Gastrocnemius medialis (tissue), 4 donors: Measurements from ENCODE around the gene CACNA1B. TPM values are rescaled to one million over a fixed set of nuclear protein-coding genes. Genes with fewer than 3 reads are reported as not detected.

Experiments used
- ATAC-seq, 2 donors: fragments of 150-250 bp; one replicate each; pipeline ENCODE4 v1.9.1; 2016
- DNase-seq, 2 donors: peaks; one replicate each; pipeline ENCODE4 v3.0.0-alpha.2; 2019
- H3K27ac ChIP-seq, 4 donors: fragments of 200-600 bp; sonication (generic); 1 replicate in 1 of 4; 2 replicates in 3 of 4; pipeline ENCODE4 v1.5.1; 2016 to 2018; ENCODE audit warnings: mild to moderate bottlenecking in 2 of 4, moderate library complexity in 1 of 4
- H3K27me3 ChIP-seq, 3 donors: fragments of 200-600 bp; sonication (generic) in 2 of 3; 1 replicate in 1 of 3; 2 replicates in 2 of 3; pipeline versions ENCODE4 v1.5.1 to v1.6.0; 2016 to 2019; ENCODE audit warnings: mild to moderate bottlenecking in 1 of 3, moderate library complexity in 1 of 3
- H3K36me3 ChIP-seq, 2 donors: fragments of 200-600 bp; sonication (generic) in 1 of 2; one replicate each; pipeline ENCODE4 v1.5.1; 2017 to 2018
- H3K4me1 ChIP-seq, 2 donors: fragments of 200-600 bp; sonication (generic) in 1 of 2; one replicate each; pipeline ENCODE4 v1.5.1; 2016 to 2017; ENCODE audit warnings: mild to moderate bottlenecking in 2 of 2
- H3K4me3 ChIP-seq, 4 donors: fragments of 200-600 bp; sonication (generic) in 3 of 4; 1 replicate in 1 of 4; 2 replicates in 3 of 4; pipeline ENCODE4 v1.5.1; 2016 to 2019; ENCODE audit warnings: mild to moderate bottlenecking in 2 of 4
- H3K9me3 ChIP-seq, 3 donors: fragments of 200-600 bp; sonication (generic) in 2 of 3; 1 replicate in 1 of 3; 2 replicates in 2 of 3; pipeline ENCODE4 v1.5.1; 2016 to 2019
- POLR2A ChIP-seq, 2 donors: fragments of 450-650 bp; IDR thresholded peaks; one replicate each; pipeline ENCODE4 v1.6.1; 2017; ENCODE audit warnings: antibody characterized with exemption in 2 of 2, mild to moderate bottlenecking in 2 of 2, moderate library complexity in 2 of 2
- in situ Hi-C, 4 donors: fragments of 200-750 bp; cut with MboI; loops; one replicate each; pipeline versions ENCODE4 v1.15.0 to v1.8.0; 2017; ENCODE audit warnings: low sequenced_read_pairs in 4 of 4
- intact Hi-C: fragments of 100-400 bp; cut with DNase I; formaldehyde crosslinking; loops from one replicate; pipeline ENCODE4 v1.15.1; 2023; ENCODE audit warnings: low total_unique reads
- total RNA-seq, 4 donors: library from RNA; depleted of rRNA; stranded (reverse); fragments of >200 nt; gene quantifications; one replicate each; pipeline versions ENCODE4 v1.1.0 to v1.2.3, GENCODE V29; 2016
- TF ChIP-seq, protein P1 (sequence below), 5 experiments: fragments of 450-650 bp in 3 of 5; fragments of 200-600 bp in 2 of 5; sonication (generic) in 2 of 5; IDR thresholded peaks in 4 of 5; conservative IDR thresholded peaks in 1 of 5; 1 replicate in 4 of 5; 2 replicates in 1 of 5; pipeline ENCODE4 v1.5.1; 2016 to 2019; ENCODE audit warnings: antibody characterized with exemption in 5 of 5, mild to moderate bottlenecking in 3 of 5, moderate library complexity in 3 of 5

CACNA1B gene
- total RNA-seq, 4 donors from 2014 or later, result 0.07 TPM; not detected in 3

DNA sequence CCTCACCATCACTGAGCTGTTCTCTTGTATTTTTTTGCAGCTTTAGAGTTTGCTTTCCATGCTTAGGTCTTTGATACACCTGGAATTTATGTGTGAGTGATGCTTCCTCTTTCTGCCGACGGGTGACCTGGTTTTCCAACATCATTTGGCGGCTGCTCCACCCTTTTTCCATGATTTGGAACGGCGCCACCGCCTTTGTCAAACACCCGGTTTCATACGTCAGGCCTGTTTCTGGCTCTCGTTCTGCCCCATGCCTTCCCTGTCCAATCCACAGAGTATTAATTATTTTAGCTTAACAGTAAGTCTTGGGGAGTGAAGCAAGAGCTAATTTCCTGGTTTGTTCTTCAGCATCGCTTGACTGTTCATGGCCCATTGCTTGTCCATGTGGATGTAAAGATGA, 30.2 kb downstream of the CACNA1B start:
- no peak overlapping the region for H3K4me3 ChIP-seq
- ATAC-seq (no peak), DNase-seq (no peak)
- intact Hi-C loops (no loop called here), in situ Hi-C loops (loop anchor here in 1 of 4 donors (10.0 kb wide), 1 partner anchor 57 kb away; no protein-coding TSS in a partner anchor)
- H3K27me3 ChIP-seq, result peaks cover 0 to 3% (median 0%) of the 10 kb centered on the region in 3 donors
- no peaks in the 10 kb centered on the region for H3K4me1 ChIP-seq
- no peaks in the 10 kb centered on the region for H3K9me3 ChIP-seq
- TF ChIP-seq, protein P1, sequence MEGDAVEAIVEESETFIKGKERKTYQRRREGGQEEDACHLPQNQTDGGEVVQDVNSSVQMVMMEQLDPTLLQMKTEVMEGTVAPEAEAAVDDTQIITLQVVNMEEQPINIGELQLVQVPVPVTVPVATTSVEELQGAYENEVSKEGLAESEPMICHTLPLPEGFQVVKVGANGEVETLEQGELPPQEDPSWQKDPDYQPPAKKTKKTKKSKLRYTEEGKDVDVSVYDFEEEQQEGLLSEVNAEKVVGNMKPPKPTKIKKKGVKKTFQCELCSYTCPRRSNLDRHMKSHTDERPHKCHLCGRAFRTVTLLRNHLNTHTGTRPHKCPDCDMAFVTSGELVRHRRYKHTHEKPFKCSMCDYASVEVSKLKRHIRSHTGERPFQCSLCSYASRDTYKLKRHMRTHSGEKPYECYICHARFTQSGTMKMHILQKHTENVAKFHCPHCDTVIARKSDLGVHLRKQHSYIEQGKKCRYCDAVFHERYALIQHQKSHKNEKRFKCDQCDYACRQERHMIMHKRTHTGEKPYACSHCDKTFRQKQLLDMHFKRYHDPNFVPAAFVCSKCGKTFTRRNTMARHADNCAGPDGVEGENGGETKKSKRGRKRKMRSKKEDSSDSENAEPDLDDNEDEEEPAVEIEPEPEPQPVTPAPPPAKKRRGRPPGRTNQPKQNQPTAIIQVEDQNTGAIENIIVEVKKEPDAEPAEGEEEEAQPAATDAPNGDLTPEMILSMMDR (IDR thresholded peaks at IDR 0.05 in 4 of 5, conservative IDR thresholded peaks at IDR 0.05 in 1 of 5), result no peak
- TF ChIP-seq POLR2A (IDR thresholded peaks at IDR 0.05), result no peak
- no peaks in the 10 kb centered on the region for H3K36me3 ChIP-seq
- H3K27ac ChIP-seq, result no peak overlapping the region

DNA sequence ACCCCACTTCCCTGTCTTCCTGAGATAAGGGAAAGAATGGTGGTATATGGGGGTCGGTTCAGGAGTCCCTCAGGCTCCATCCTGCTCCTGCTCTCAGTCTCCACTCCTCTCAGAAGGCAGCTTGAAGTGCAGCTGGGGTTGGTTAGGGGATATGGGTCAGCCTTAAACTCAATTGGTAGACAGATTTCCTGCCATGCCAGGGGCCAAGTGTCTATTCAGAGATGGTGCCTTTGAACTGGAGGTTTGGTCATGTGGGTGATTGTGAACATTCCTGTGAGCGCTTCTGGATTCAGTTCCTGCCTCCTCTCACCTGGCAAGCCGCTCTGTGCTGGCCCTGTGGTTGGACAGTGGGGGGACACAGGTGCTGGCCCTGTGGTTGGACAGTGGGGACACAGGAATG, 35.1 kb downstream of the CACNA1B start:
- in situ Hi-C loops (no loop called here), intact Hi-C loops (no loop called here)
- TF ChIP-seq POLR2A (IDR thresholded peaks at IDR 0.05), result no peak
- TF ChIP-seq, protein P1 (IDR thresholded peaks at IDR 0.05 in 4 of 5, conservative IDR thresholded peaks at IDR 0.05 in 1 of 5), result no peak
- H3K27me3 ChIP-seq, result no peaks in the 10 kb centered on the region
- ATAC-seq (no peak), DNase-seq (no peak)
- no peaks in the 10 kb centered on the region for H3K36me3 ChIP-seq
- H3K9me3 ChIP-seq, result no peaks in the 10 kb centered on the region
- no peak overlapping the region for H3K4me3 ChIP-seq
- no peak overlapping the region for H3K27ac ChIP-seq
- no peaks in the 10 kb centered on the region for H3K4me1 ChIP-seq

DNA sequence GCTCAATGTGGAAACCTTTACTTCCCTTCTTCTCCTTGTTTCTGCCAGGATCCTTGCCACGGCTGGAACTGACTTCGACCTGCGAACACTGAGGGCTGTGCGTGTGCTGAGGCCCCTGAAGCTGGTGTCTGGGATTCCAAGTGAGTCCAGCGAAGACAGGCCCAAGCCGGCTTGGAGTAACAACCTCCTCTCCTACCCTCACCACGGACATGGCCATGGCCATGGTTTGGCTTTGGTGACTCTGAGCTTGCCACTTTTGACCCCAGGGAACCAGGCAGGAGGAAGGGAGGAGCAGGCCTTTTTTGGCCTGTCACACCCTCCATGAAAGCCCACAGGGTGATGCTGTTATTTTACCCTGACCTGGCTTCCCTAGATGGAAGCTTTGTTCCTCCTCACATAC, 35.5 kb downstream of the CACNA1B start:
- ATAC-seq, result no peak
- no peak for TF ChIP-seq POLR2A (IDR thresholded peaks at IDR 0.05)
- TF ChIP-seq, protein P1 (IDR thresholded peaks at IDR 0.05 in 4 of 5, conservative IDR thresholded peaks at IDR 0.05 in 1 of 5), result no peak
- Histone ChIP-seq H3K36me3 (no peaks in the 10 kb centered on the region), H3K4me3 (no peak overlapping the region), H3K9me3 (no peaks in the 10 kb centered on the region), H3K27me3 (no peaks in the 10 kb centered on the region), H3K4me1 (no peaks in the 10 kb centered on the region), H3K27ac (no peak overlapping the region)
- intact Hi-C loops (no loop called here), in situ Hi-C loops (no loop called here)
- no peak for DNase-seq

DNA sequence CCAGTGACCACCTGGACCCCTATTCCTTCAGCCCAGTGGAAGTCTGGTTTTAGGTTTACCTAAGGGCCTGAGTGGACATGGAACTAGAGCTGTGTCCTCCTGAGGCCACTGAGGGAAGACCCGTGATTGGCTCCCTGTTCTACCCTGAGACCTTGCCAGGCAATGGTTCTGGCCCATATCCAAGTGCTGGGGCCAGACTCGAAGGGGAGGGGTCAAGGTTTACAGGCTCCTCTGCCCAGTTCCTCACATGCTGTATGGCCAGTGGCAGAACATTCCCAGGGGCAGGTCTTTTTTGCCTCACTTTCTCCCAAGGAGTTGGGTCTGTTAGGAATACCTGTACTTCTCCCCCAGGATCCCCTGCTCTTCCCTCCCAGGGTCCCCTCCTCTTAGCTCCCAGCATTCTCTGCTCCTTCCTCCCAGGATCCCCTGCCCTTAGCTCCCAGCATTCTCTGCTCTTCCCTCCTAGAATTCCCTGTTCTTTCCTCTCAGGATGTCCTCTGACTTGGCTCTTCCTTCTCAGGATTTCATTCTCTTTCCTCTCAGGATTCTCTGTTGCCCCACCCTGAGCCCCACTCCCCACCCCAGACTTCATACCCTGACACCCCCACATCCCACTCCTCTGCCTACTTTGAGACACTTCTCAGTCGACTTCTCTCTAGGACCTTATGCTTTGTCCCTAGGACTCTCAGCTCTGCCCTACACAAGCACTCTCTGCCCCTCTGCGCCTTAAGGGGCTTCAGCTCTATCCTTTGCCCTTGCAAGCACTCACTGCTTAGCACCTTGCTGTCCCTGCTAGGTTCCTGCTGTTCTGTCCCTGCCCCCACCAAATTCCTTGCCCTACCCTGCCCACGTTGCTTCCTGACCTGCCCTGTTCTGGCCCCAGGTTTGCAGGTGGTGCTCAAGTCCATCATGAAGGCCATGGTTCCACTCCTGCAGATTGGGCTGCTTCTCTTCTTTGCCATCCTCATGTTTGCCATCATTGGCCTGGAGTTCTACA, 36.5 kb downstream of the CACNA1B start:
- ATAC-seq (no peak), DNase-seq (no peak)
- no peaks in the 10 kb centered on the region for H3K36me3 ChIP-seq
- H3K9me3 ChIP-seq, result no peaks in the 10 kb centered on the region
- H3K4me1 ChIP-seq, result no peaks in the 10 kb centered on the region
- no peaks in the 10 kb centered on the region for H3K27me3 ChIP-seq
- no peak overlapping the region for H3K27ac ChIP-seq
- H3K4me3 ChIP-seq, result no peak overlapping the region
- intact Hi-C loops (no loop called here), in situ Hi-C loops (no loop called here)
- no peak for TF ChIP-seq POLR2A (IDR thresholded peaks at IDR 0.05)
- TF ChIP-seq, protein P1 (IDR thresholded peaks at IDR 0.05 in 4 of 5, conservative IDR thresholded peaks at IDR 0.05 in 1 of 5), result no peak
